ENCODE data around the gene MBTD1.

Gene MBTD1

GRCh38 chr17:51161541-51161940 is 98.3 kb downstream of the MBTD1 start:
- H3K4me3 ChIP-seq (ENCODE audit: low read depth, low read length) = no peak overlapping the region
- no peak for TF ChIP-seq CTCF (IDR thresholded peaks at IDR 0.05; ENCODE audit: control insufficient read depth, extremely low read depth, insufficient read depth)
- DNase-seq (ENCODE audit: low read depth) = no peak

DNA sequence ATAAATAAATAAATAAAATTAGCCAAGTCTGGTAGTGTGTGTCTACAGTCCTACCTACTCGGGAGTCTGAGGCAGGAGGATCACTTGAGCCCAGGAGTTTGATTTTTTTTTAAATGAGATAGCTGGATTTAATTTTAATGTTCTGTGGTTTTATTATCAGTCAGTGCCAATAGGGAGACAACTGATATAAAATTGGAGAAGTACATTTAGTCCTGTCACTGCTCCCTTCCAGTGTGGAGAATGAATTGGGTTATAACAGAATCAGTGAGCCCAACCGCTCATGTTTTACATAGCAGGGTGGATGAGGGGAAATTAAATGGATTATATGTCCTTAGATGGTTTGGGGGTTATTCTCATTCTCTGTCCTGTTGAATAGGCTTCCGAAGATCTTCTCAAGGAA is 100.2 kb downstream of the MBTD1 start:
- no peak overlapping the region for H3K4me3 ChIP-seq (ENCODE audit: low read depth, low read length)
- DNase-seq (ENCODE audit: low read depth) = no peak
- TF ChIP-seq CTCF (IDR thresholded peaks at IDR 0.05; ENCODE audit: control insufficient read depth, extremely low read depth, insufficient read depth) = no peak

GRCh38 chr17:51155416-51155815 is 104.4 kb downstream of the MBTD1 start:
- no peak for TF ChIP-seq CTCF (IDR thresholded peaks at IDR 0.05; ENCODE audit: control insufficient read depth, extremely low read depth, insufficient read depth)
- no peak for DNase-seq (ENCODE audit: low read depth)
- H3K4me3 ChIP-seq (ENCODE audit: low read depth, low read length) = no peak overlapping the region; the same call in 1 of the 2 replicates

- peak overlapping the region; percentile 84 for H3K4me3 ChIP-seq (ENCODE audit: low read depth, low read length)
- no peak for DNase-seq (ENCODE audit: low read depth)
- no peak for TF ChIP-seq CTCF (IDR thresholded peaks at IDR 0.05; ENCODE audit: control insufficient read depth, extremely low read depth, insufficient read depth)
These were observed 105.7 kb downstream of the MBTD1 start for GRCh38 chr17:51154176-51154575.

DNA sequence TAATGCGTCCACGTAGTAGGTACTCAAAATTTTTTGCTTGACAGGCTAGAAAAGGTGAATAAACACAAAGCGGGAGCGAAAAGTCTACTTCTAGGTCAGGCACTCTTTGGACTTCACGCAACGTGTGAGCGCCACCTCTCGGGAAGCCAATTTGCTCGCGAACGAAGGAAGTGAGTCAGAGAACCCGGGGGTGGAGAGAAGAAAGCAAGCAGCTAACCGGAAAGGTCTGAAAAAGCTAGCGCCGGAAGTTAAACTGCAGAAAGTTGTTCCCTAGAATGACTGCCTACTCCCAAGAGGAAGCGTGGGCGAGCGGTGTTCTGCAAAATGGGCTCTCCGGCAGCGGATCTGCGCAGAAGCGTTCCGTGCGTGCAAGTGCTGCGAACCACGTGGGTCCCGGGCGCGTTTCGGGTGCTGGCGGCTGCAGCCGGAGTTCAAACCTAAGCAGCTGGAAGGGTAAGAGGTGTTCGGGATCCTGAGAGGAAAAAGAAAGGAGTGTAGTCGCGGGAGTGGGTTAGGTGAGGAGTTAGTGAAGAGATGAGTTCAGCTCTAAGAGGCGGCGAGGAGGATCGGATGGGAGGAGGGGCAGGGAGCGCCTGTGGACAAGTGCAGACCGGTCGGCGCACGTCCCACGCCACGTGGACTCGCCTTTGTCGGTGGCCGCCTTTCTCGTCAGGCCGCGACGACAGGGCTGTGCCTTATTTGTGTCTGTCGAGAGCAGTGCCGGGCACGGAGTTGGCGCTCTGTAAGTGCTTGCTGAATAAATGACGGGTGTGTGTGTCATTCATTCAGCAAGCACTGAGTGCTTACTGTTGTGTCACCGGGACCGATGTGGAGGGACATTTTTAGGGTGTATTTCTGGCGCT is 106.4 kb downstream of the MBTD1 start, which contains the start of gene NME1:
NME1 (plus strand) TSS at position 350 of the 863 bp plus-strand sequence. CDS start 2,096 bp downstream, outside the sequence.
- peak within 1 kb of the TSS; percentile 84 for H3K4me3 ChIP-seq (ENCODE audit: low read depth, low read length)
- TF ChIP-seq CTCF (IDR thresholded peaks at IDR 0.05; ENCODE audit: control insufficient read depth, extremely low read depth, insufficient read depth) = peak; percentile 92
- peak; percentile 99 for DNase-seq (ENCODE audit: low read depth)

DNA sequence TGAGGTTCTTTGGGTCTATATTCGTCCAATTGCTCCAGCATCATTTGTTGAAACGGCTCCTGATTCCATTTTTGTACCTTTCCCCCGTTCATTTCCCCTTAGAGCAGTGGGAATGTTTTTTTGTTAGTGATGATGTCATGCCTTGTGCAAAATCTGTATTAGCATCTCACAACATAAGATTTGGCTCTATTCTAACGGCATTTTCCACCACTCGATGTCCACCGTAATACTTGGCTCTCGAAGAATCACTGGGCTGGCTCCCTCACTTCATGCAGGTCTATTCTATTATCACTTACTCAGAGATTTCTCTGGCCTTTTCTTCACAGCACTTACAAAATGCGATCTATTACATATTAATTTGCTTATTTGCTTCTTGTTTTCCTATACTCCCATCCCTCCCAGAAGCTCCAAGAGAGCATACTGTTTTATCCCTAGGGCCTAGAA is 107.1 kb downstream of the MBTD1 start:
- peak overlapping the region; percentile 84 for H3K4me3 ChIP-seq (ENCODE audit: low read depth, low read length)
- no peak for TF ChIP-seq CTCF (IDR thresholded peaks at IDR 0.05; ENCODE audit: control insufficient read depth, extremely low read depth, insufficient read depth)
- no peak for DNase-seq (ENCODE audit: low read depth)
